Measurements from ENCODE around the gene NR2E1.

GRCh38 chr6:108180266-108180665 lies 14.4 kb downstream of the NR2E1 start:
- TF ChIP-seq EZH2 (IDR thresholded peaks at IDR 0.05) (no peak), POLR2AphosphoS5 (IDR thresholded peaks at IDR 0.05; ENCODE audit: borderline replicate concordance, low read depth, low read length) (no peak)

Measured in SK-N-MC (cell line).